IgD-negative memory B cell (primary cell): Measurements from ENCODE around the gene SEMA3B. TPM values are rescaled to one million over a fixed set of nuclear protein-coding genes. Genes with fewer than 3 reads are reported as not detected.
"Not testable (repeated sequence)": the region's sequence is repeated elsewhere in the genome, so short reads cannot be mapped to it uniquely, and the experiment has no call there.

ENCODE experiments used
- H3K27ac Mint-ChIP-seq, 3 donors: one replicate each; pipeline ENCODE4 v1.8.0; 2020 to 2022; ENCODE audit warnings: mild to moderate bottlenecking in 3 of 3, mixed read lengths in 3 of 3, moderate library complexity in 1 of 3
- H3K27me3 Mint-ChIP-seq: one replicate; pipeline ENCODE4 v1.8.0; 2021; ENCODE audit warnings: mixed read lengths
- H3K36me3 Mint-ChIP-seq: one replicate; pipeline ENCODE4 v1.8.0; 2020; ENCODE audit warnings: mild to moderate bottlenecking, mixed read lengths
- H3K4me1 Mint-ChIP-seq, 3 donors: one replicate each; pipeline ENCODE4 v1.8.0; 2020 to 2022; ENCODE audit warnings: mixed read lengths in 3 of 3, mild to moderate bottlenecking in 1 of 3
- H3K4me3 Mint-ChIP-seq, 4 donors: one replicate each; pipeline ENCODE4 v1.8.0; 2020 to 2022; ENCODE audit warnings: mild to moderate bottlenecking in 4 of 4, mixed read lengths in 4 of 4, moderate library complexity in 3 of 4
- H3K9me3 Mint-ChIP-seq, 3 donors: one replicate each; pipeline ENCODE4 v1.8.0; 2020 to 2021; ENCODE audit warnings: mixed read lengths in 3 of 3, mild to moderate bottlenecking in 1 of 3
- polyA plus RNA-seq: library from polyadenylated mRNA; unstranded; fragments of 300-500 nt; fragmentation: Illumina TruSeq; gene quantifications from one replicate; pipeline ENCODE4 v1.2.3, GENCODE V29; 2021

The SEMA3B gene
- polyA plus RNA-seq, 1 donor from 2014 or later = not detected

DNA sequence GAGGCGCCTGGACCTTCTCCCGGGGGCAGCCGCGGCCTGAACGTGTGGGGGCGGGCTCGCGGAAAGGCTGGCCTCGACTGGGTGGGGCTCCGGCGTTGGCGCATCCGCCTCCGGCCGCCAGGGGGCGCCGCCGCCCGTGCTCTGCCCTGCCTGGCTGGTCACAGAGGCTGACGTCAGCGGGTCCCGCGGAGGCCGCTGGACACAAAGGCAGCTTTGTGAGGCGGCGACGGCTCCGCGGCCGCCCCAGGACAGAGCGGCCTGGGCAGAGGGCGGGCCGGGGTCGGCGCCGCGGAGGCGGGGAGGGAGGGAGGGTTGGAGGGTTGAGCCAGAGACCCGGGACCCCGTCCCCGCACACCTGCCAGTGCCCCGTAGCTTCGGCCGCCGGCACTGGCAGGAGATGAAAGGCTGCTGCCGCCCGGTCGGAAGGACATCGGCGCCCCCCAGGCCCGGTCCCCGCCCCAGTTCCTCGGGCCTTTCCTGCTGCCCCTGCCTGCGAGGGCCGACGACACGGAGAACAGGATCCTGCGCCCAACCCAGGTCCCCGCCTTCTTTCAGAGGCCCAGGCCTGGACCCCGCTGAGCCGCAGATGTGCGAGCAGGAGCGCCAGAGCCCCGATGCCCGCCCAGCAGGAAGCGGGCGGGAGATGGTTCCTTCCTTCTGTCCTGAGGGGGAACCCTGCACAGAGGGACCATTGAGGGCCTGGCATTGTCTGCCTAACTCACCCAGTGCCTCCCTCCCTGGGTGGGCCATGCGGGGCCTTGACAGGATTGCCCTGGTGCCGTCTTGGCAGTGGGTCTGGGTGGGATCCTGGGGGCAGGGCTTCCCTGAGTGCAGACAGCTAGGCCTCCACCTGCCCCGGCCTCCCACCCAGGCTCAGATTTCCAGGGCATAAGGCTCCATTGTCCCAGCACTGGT lies 8.7 kb upstream of the SEMA3B start:
- H3K4me1 Mint-ChIP-seq = peaks cover 0 to 3% (median 3%) of the 10 kb centered on the region in 3 donors
- H3K9me3 Mint-ChIP-seq = no peaks in the 10 kb centered on the region
- peak overlapping the region in 2 of 3 donors; percentile 46 to 58 for H3K27ac Mint-ChIP-seq
- H3K27me3 Mint-ChIP-seq = no peaks in the 10 kb centered on the region
- H3K4me3 Mint-ChIP-seq = peak overlapping the region in 3 of 4 donors; percentile 57 to 84 (median 78)
- H3K36me3 Mint-ChIP-seq = no peaks in the 10 kb centered on the region

DNA sequence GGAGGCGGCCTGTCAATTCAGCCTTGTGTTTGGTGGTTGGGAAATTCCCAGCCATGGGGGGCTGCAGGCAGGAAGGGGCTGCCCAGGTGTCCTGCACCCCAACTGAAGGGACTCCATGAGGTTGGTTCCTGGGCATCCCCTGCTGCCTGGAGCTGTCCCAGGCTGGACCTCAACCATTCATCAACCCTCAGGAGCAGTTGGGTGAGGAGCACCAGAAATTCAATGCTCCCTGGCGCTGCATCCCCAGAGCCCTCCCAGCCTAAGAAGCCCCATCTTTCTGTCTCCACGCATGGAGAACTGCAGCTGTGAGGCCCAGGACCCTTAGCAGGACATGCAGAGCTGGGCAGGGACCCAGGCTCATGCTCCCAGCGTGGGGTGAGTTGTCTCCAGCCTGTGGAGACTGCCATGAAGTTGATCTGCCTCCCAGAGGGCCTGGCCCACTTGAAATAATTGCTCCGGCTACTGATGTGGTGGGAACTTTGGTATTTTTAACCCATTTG lies 8.0 kb upstream of the SEMA3B start:
- peak overlapping the region in 2 of 4 donors; percentile 67 to 78 for H3K4me3 Mint-ChIP-seq
- H3K9me3 Mint-ChIP-seq = no peaks in the 10 kb centered on the region
- no peak overlapping the region for H3K27ac Mint-ChIP-seq
- H3K4me1 Mint-ChIP-seq = peaks cover 0 to 3% (median 3%) of the 10 kb centered on the region in 3 donors
- no peaks in the 10 kb centered on the region for H3K27me3 Mint-ChIP-seq
- H3K36me3 Mint-ChIP-seq = no peaks in the 10 kb centered on the region

DNA sequence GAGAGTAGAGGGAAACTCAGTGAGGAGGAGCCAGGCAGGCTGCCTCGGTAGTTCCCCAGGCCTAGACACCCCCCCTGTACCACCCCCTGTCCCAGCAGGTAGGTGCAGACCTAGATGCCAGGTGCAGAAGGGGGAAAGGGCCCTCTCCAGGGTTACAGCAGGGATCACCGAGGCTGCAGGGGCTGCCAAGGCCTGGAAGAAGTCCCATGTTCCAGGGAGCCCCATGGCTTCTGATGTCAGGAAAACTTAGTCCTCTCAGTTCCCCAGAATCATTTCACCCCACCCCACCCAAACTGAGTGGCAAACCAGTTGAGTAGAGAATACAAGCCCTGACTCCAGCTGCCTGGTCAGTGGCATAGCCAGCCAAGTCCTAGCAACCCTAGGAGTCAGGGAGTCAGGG lies 7.4 kb upstream of the SEMA3B start:
- Mint-ChIP-seq H3K4me3 (no peak overlapping the region), H3K4me1 (peaks cover 0 to 3% (median 3%) of the 10 kb centered on the region in 3 donors), H3K27ac (no peak overlapping the region), H3K9me3 (no peaks in the 10 kb centered on the region), H3K27me3 (no peaks in the 10 kb centered on the region), H3K36me3 (no peaks in the 10 kb centered on the region)

DNA sequence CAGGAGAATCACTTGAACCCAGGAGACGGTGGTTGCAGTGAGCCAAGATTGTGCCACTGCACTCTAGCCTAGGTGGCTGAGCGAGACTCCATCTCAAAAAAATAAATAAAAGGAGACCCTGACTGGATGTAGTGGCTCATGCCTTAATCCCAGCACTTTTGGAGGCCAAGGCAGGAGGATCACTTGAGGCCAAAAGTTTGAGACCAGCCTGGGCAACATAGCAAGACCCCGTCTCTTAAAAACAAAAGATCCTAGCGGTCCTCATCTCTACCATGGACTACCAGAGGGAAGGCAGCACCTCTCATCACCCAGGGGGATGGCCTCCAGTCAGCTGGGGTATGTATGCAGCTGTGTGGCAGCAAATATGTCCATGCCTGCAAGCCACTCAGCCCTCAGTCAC lies 6.7 kb upstream of the SEMA3B start:
- not testable (repeated sequence) for H3K9me3 Mint-ChIP-seq

DNA sequence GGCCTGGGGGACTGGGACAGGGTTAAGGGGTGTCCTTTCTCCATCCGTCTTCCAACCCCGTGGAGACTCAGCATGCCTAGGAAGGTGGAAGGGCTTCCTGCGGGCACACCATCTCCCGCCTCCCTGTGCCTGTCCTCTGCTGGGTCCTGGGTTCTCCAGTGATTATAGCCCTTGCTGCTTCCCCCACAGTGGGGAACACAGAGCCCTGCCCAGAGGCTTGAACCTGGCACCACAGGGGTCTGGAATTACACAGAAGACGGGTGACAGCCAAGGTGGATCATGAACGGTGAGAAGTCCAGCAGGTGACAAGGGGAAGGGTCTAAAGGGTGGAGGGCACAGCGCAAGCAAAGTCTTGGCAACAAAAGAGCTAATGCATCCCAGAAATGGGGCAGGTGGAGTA lies 6.2 kb upstream of the SEMA3B start:
- Mint-ChIP-seq H3K36me3 (no peaks in the 10 kb centered on the region), H3K4me3 (no peak overlapping the region), H3K4me1 (peaks cover 0 to 3% (median 3%) of the 10 kb centered on the region in 3 donors), H3K27ac (peak overlapping the region in 1 of 3 donors; percentile 28), H3K27me3 (peaks cover under 1% of the 10 kb centered on the region), H3K9me3 (no peaks in the 10 kb centered on the region)

More for the DNA sequence above, 6.7 kb upstream of the SEMA3B start:
- H3K36me3 Mint-ChIP-seq, H3K4me1 Mint-ChIP-seq, H3K27me3 Mint-ChIP-seq, H3K4me3 Mint-ChIP-seq: not testable (repeated sequence)
- peak overlapping the region in 1 of 3 donors; percentile 28 for H3K27ac Mint-ChIP-seq

DNA sequence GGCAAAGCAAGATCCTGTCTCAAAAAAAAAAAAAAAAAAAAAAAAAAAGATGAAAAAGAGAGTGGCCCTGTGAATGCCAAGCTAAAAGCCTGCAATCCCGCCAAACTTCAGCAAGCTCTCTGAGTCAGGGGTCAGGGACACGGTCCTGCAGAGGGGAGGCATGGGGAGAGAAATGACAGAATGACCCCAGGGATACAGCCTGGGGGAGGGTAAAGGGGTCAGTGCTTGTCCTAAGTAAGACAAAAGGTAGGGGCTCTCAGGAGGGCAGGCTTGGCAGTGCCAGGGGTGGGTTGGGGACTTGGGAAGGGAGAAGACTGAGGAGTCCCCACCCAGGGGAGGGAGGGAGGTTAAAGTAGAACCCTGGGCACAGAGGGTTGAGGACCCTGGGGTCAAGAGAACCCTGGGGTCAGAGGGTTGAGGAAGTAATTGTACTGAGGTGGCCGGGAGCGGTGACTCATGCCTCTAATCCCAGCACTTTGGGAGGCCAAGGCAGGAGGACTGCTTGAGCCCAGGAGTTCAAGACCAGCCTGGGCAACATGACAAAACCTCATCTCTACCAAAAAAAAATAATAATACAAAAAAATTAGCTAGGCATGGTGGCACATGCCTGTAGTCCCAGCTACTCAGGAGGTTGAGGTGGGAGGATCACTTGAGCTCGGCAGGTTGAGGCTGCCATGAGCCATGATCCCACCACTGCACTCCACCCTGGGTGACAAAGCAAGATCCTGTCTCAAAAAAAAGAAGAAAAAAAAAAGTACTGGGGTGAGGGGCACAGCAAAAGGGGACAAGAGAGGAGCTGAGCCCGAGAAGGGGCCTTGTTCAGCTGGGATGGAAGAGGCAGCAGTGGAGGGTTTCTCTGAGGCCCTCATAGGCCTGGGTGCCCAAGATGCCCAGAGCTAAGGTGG lies 5.2 kb upstream of the SEMA3B start:
- Mint-ChIP-seq H3K4me3 (no peak overlapping the region), H3K27me3 (peaks cover 2% of the 10 kb centered on the region), H3K9me3 (no peaks in the 10 kb centered on the region), H3K27ac (peak overlapping the region in 1 of 3 donors; percentile 53), H3K4me1 (peaks cover 0 to 3% (median 3%) of the 10 kb centered on the region in 3 donors), H3K36me3 (no peaks in the 10 kb centered on the region)

DNA sequence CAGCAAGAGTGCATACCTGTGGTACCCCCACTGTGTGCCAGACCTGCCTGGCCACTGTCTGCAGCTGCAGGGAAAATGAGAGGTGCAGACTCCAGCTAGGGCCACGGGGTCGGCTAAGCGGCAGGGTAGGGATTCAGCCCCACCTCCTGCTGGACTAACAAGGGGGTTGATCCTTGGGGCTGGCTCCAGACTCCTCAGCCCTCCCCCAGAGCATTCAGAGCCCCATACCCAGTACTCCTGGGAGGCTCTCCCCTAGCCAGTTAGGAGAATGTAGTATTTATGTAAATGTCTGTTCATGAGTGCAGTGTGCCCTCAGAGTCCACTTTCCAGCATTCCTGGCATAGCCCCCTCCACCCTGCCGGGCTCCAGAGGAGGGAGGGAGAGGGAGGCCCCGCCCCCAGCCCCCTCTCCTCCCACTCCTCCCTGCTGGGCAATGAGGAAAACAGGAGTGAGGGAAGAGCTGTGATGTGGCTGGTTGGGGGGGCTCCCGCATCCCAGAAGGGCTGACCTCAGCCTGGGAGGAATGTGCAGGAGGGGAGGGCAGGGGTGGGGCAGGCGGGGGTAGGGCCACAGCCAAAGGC lies 4.5 kb upstream of the SEMA3B start:
- H3K4me3 Mint-ChIP-seq = no peak overlapping the region
- H3K27ac Mint-ChIP-seq = peak overlapping the region in 1 of 3 donors; percentile 53
- H3K9me3 Mint-ChIP-seq = no peaks in the 10 kb centered on the region
- H3K4me1 Mint-ChIP-seq = peaks cover 0 to 3% (median 3%) of the 10 kb centered on the region in 3 donors
- H3K36me3 Mint-ChIP-seq = no peaks in the 10 kb centered on the region
- H3K27me3 Mint-ChIP-seq = peaks cover 2% of the 10 kb centered on the region

DNA sequence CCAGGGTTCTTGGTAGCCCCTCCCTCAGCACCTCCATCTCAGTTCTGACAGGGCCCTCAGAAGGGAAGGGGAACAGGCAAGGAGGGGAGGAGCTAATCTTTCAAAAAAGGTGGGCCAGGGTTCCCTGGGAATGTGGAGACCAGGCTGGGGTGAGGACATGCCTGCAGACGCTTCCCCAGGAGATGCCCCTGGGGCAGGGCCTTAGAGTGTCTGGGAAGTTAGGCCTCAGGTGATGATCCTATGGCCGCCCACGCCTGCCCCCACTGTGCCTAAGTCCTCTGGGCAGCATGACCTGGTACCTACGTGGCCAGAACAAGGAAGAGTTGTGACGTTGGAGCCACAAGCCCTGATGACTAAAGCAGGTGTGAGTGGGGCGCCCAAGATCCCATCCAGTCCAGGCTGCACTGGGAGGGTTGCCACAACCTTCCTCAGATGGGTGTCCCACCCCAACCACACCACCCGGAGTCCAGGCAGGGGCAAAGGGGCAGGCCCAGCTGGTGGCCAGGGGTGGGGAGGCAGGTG lies 3.9 kb upstream of the SEMA3B start:
- H3K4me1 Mint-ChIP-seq = no peaks in the 10 kb centered on the region
- no peaks in the 10 kb centered on the region for H3K9me3 Mint-ChIP-seq

DNA sequence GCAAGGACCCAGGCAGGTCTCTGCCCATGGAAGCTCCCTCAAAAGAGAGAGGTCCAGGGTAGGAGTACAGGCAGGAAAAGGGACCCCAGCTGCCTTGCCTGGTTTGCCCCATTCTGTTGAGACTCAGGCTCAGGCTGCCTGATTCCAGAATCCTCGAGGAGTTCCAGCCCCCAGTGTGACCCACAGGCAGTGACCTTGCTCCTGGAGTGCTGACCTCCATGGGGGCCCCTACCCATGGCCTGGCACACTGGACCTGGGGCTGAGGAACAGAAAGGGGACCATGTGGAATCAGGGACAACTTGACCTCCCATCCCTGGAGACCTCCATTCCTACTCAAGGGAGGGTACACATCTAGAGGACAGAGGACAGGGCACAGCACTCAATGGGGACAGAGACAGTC lies 3.4 kb upstream of the SEMA3B start:
- Mint-ChIP-seq H3K27me3 (peaks cover 2% of the 10 kb centered on the region), H3K27ac (peak overlapping the region in 1 of 3 donors; percentile 35), H3K4me3 (no peak overlapping the region)

More for the DNA sequence above, 3.9 kb upstream of the SEMA3B start:
- H3K27me3 Mint-ChIP-seq = peaks cover 2% of the 10 kb centered on the region
- no peak overlapping the region for H3K27ac Mint-ChIP-seq
- H3K4me3 Mint-ChIP-seq = no peak overlapping the region
- H3K36me3 Mint-ChIP-seq = no peaks in the 10 kb centered on the region

DNA sequence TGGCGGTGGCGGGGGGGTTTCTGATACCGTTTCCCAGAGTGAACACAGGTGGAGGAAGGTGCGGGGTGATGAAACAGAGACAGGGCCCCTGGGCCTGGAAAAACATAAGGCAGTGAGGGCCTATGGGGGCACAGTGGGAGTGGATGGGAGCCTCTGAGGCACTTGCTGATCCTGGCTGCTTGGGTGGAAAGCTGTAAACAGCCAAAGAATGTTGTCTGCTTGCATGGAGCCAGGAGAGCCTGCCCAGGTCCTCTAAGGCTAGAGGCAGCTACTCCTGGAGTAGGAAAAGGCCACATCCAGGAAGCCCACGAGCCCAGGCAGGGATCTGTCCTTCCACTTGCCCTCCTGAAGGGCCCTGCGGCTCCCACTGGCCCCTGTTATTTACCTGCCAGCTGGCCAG lies 2.9 kb upstream of the SEMA3B start:
- H3K36me3 Mint-ChIP-seq = no peaks in the 10 kb centered on the region
- H3K27me3 Mint-ChIP-seq = peaks cover 2% of the 10 kb centered on the region
- H3K27ac Mint-ChIP-seq = peak overlapping the region in 1 of 3 donors; percentile 35
- H3K4me3 Mint-ChIP-seq = no peak overlapping the region
- H3K4me1 Mint-ChIP-seq = no peaks in the 10 kb centered on the region
- no peaks in the 10 kb centered on the region for H3K9me3 Mint-ChIP-seq

More for the DNA sequence above, 3.4 kb upstream of the SEMA3B start:
- Mint-ChIP-seq H3K4me1 (no peaks in the 10 kb centered on the region), H3K36me3 (no peaks in the 10 kb centered on the region), H3K9me3 (no peaks in the 10 kb centered on the region)

DNA sequence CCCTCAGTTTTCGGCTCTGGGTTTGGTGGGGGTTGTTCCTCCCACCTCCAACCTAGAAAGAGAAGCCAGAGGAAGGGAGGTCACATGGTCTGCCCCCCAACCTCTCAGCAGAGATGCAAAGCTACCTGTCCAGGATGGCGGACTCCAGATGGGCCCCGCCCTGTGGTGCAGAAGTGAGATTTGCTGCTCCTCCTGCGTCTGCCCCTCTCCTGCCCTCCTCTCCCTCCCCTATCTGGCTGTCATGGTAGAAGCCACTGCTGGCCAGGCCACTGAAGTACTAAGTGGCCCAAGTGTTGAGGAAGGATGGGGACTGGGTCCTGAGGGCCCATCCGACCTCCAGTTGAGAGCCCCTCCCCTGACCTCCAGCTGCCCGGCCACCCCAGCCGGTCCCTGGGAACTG lies 2.1 kb upstream of the SEMA3B start:
- no peak overlapping the region for H3K27ac Mint-ChIP-seq
- no peaks in the 10 kb centered on the region for H3K9me3 Mint-ChIP-seq
- H3K4me3 Mint-ChIP-seq = no peak overlapping the region
- H3K4me1 Mint-ChIP-seq = peaks cover 0 to 1% (median 0%) of the 10 kb centered on the region in 3 donors
- no peaks in the 10 kb centered on the region for H3K36me3 Mint-ChIP-seq
- peaks cover 2% of the 10 kb centered on the region for H3K27me3 Mint-ChIP-seq

DNA sequence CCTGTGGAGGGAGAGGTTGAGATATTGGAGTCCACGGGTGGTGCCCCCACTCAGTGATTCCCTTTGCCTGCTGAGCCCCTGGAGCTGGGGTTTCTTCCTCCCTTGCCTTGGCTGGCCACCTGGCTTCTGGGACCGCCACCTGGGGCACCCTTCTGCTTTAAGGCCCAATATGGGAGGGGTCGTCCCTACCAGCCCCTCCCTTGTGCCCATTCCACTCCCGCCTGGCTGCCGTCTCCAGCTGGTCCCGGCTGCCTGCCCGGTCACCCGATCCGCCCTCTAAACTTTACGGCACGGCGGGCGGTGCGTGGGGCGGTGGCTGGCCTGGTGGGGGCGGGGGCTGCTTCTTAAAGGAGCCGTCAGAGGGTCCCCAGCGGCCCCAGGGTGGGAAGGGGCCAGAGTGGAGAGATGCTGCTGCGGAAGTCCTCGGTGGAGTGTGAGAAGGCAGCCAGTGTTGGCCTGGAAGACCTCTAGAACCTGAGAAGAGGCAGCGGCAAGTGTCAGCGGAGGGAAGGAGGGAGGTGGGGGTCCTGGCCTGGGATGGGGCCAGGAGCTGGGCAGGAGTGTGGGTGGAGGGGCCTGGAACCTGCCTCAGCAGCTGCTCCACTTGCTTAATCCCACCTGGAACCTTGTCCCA lies 1.6 kb upstream of the SEMA3B start:
- Mint-ChIP-seq H3K4me3 (no peak overlapping the region), H3K4me1 (peaks cover 0 to 4% (median 0%) of the 10 kb centered on the region in 3 donors), H3K36me3 (no peaks in the 10 kb centered on the region)

DNA sequence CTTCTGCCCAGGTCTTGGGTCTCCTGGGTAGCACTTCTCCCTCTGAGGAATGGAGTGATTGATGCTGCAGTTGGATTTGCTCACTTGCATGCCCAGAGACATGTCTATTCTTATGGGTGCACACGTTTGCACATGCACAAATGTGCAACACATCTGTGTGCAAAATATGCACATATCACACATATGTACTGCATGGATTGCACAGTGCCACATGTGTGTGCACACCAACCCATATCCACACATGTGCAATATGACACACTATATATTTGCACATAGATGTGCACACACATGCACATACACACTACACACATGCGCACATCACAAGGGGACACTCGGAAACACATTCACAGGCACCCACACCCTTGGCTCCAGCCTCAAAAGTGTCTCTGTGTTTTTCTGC lies 671 bp upstream of the SEMA3B start:
- Mint-ChIP-seq H3K4me1 (peaks cover 4 to 10% (median 5%) of the 10 kb centered on the region in 3 donors), H3K4me3 (no peak overlapping the region), H3K36me3 (no peaks in the 10 kb centered on the region), H3K27me3 (peaks cover 6% of the 10 kb centered on the region), H3K27ac (no peak overlapping the region), H3K9me3 (no peaks in the 10 kb centered on the region)

More for the DNA sequence above, 1.6 kb upstream of the SEMA3B start:
- H3K27me3 Mint-ChIP-seq = peaks cover 2% of the 10 kb centered on the region
- H3K9me3 Mint-ChIP-seq = no peaks in the 10 kb centered on the region
- no peak overlapping the region for H3K27ac Mint-ChIP-seq

DNA sequence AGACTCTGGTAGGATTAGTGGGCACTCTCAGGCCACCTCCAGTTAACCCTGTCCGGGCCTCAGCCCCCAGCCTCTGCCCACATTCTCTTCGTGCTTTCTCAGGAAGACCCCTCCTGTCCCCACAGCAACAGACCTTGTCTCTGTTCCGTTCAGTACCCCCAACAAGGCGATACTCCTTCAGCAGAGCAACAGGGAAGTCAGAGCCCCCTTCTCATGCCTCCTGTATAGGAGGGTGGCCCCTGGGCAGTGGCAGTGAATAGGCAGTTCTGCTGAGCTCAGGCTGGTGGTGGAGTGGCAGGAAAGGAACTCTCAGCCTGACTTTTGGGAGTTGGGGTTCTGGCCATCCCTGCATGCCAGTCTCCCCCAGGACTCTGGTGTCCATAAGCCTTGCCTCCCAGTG lies 513 bp downstream of the SEMA3B start:
- H3K27me3 Mint-ChIP-seq = peaks cover 13% of the 10 kb centered on the region
- peak overlapping the region in 2 of 3 donors; percentile 25 to 61 for H3K27ac Mint-ChIP-seq
- H3K9me3 Mint-ChIP-seq = no peaks in the 10 kb centered on the region
- no peak overlapping the region for H3K4me3 Mint-ChIP-seq
- H3K4me1 Mint-ChIP-seq = peaks cover 9 to 15% (median 11%) of the 10 kb centered on the region in 3 donors
- no peaks in the 10 kb centered on the region for H3K36me3 Mint-ChIP-seq
